GDM1 (cell line): ENCODE measurements around the gene ACADM.
"Not testable (repeated sequence)": the region's sequence is repeated elsewhere in the genome, so short reads cannot be mapped to it uniquely, and the experiment has no call there.

Source experiments
- DNase-seq: peaks from one replicate; lab custom pipeline; 2025; lab: John Stamatoyannopoulos, UW

ACADM gene

DNA sequence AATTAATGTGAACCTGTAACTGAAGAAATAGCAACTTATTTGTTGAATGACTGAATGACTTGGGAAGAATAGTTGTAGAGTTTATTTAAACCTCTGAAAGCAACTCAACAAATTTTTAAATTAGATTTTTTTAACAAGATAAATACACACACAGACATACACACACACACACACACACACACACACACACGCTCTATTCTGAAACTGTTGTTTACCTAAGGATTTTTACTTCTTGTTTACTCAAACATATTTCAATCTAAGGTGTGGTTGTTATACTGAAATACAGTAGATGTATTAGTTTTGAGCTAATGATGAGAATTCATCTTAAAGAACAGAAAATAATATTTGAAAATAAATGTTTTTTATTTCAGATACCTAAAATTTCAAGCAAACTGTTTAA is 11.5 kb downstream of the ACADM start:
- DNase-seq = no peak

GRCh38 chr1:75742047-75742625 is 17.6 kb downstream of the ACADM start:
- no peak for DNase-seq

GRCh38 chr1:75745276-75745675 is 20.8 kb downstream of the ACADM start:
- no peak for DNase-seq

DNA sequence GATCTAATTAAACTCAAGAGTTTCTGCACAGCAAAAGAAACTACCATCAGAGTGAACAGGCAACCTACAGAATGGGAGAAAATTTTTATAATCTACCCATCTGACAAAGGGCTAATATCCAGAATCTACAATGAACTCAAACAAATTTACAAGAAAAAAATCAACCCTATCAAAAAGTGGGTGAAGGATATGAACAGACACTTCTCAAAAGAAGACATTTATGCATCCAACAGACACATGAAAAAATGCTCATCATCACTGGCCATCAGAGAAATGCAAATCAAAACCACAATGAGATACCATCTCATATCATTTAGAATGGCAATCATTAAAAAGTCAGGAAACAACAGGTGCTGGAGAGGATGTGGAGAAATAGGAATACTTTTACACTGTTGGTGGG is 32.7 kb downstream of the ACADM start:
- not testable (repeated sequence) for DNase-seq

- not testable (repeated sequence) for DNase-seq
These were observed 34.0 kb downstream of the ACADM start for GRCh38 chr1:75758543-75758942.

DNA sequence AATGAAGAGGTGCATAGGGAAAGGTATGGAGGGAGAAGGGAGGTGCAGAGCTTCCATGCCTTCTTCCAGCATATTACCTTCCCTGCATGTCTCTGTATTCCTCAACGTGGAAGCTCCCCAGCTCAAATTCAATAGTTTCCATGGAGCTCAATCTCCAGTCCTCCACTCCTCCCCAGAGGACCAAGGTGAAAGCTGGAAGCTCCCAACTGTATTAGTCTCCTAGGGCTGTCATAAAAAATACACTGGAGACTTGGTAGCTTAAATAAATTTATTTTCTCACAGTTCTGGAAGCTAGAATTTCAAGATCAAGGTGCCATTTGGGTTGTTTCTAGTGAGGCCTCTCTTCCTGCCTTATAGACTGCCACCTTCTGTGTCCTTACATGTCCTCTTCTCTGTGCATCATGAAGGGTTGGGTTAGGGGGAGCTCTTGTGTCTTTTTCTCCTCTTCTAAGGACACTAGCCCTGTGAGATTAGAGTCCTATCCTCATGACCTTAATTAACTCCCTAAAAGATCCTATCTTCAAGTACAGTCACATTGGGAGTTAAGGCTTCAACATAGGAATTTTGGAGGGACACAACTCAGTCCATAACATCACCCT is 39.6 kb downstream of the ACADM start:
- no peak for DNase-seq

DNA sequence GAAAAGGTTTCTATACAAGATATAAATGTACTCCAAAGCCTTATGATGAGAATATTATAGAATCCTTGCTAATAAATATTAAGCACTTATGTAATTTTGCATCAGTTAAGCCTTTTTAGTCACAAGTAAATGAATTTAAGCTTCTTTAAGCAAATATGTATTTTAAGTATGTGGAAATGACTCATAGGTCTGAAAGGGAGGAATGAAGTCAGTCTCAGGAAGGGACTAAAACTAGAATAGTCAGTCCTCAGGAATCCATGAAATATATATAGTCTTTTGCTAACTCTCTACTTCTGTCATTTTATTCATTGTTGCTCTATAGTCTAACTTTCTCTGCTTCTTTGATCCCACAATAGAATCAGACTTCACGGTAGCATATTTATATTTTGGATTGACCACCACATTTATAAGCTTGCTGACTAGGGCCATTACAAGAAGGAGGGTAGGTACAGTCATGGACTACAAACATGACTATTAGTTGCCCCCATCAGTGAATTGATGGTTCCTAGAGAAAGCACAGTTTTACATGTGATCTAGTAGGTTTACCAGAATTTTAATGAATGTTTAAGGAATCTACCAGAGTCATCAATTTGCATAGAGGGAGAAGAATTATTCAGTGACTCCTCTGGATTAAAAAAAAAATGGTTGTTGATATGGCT is 41.3 kb downstream of the ACADM start:
- DNase-seq = no peak

GRCh38 chr1:75768016-75768415 is 43.5 kb downstream of the ACADM start:
- DNase-seq = no peak

DNA sequence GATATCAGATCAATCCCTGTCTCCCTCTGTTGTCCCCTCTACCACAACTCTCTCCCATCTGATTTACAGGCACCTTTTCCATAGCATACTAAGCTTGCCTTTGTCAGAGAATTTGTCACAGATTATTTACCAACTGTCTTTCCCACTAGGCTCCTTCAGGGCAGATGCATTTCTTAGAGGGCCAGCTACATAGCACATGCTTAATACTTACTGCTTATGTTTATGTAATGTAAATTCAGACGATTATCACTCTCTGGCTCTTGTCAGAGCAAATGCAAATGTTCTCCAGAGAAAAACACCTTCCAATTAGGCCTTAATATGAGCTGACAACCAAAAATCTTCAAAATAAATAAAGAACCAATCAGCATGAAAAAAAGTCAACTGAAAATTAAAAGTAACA is 46.3 kb downstream of the ACADM start:
- DNase-seq = no peak

- no peak for DNase-seq
These were observed 47.5 kb downstream of the ACADM start for GRCh38 chr1:75771978-75772377.

- DNase-seq = not testable (repeated sequence)
These were observed 53.3 kb downstream of the ACADM start for GRCh38 chr1:75777812-75778211.

DNA sequence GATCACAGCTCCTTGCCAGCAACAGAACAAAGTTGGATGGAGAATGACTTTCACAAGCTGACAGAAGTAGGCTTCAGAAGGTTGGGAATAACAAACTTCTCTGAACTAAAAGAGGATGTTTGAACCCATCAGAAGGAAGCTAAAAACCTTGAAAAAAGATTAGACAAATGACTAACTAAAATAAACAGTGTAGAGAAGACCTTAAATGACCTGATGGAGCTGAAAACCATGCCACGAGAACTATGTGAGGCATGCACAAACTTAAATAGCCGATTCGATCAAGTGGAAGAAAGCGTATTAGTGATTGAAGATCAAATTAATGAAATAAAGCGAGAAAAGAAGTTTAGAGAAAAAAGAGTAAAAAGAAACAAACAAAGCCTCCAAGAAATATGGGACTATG is 54.2 kb downstream of the ACADM start:
- DNase-seq = not testable (repeated sequence)

GRCh38 chr1:75780183-75780582 is 55.7 kb downstream of the ACADM start:
- DNase-seq = not testable (repeated sequence)

DNA sequence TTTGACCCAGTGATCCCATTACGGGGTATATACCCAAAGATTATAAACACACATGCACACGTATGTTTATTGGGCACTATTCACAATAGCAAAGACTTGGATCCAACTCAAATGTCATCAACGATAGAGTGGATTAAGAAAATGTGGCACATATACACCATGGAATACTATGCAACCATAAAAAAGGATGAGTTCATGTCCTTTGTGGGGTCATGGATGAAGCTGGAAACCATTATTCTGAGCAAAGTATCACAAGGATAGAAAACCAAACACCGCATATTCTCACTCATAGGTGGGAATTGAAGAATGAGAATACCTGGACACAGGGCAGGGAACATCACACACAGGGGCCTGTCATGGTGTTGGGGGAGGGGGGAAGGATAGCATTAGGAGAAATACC is 59.4 kb downstream of the ACADM start:
- not testable (repeated sequence) for DNase-seq

DNA sequence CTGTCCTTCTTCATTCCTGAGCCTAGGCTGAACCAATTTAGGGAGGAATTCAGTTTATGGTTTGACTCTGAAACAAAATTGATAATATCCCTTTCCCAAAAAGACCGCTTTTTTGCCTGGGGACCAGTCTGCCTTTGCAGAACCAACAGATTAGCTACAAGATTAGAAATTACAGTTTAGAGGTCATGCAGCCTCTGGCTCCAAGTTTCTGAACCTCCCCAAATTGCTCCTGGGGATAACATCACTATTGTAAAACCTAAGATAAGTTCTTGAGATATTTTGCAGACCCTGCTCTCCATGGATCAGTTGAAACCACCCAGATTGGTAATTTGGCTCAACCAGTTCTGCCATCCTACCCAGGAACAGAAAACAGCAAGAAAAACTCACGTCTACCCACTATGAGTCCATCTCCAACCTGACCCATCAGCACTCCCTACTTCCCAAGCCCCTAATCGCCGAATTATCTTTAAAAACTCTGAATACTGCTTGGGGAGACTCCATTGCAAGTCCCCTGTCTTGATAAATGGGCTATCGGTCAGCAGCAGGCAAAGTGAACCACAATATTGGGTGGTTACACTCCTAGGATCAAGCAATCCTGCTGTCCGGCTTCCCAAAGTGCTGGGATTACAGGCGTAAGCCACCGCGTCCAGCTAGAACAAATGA is 60.9 kb downstream of the ACADM start:
- no peak for DNase-seq

DNA sequence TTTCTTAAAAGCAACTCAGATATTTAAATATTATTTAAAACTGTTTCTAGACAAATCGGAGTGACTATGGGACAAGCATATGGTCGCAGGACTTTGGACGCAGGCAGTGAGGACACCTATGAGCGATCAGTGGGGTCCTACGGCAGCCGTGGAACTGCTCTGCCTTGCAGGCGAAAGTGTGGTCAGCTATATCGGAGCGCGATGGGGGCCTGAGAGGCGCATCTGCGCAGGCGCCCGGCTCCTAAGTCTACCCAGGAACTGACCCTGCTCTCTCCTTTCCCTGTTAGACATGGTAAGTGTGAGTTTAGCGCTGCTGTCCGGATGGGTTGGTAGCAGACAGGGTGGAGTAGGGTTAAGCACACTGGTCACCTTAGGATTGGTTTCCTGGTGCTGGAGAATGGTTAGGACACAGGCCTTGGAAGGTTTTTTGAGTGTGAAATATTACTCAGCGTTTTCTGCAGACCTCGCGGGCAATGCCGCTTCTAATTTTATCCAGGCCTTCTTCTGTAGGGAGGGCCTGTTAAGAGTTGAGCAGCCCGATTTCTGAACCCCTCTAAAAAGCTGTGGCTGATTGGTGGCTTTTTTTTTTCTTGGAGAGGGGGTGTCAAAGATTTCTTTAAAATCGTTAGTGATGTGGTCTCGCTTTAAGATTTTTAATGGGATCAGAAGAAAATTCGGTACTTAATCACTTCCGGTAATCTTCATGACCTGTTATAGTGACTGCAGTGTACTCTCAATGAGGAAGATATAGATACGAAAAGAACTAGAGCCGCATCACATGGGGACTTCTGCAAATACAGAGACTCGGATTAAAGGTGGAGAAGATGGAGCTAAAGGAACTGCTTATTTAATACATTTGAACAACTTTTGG is 61.7 kb downstream of the ACADM start, which contains the start of gene RABGGTB:
Gene RABGGTB, plus strand, starts transcription at position 274 of the 871 bp plus-strand sequence. Its CDS starts 16 bp downstream, at position 290.
- peak; percentile 92 for DNase-seq

DNA sequence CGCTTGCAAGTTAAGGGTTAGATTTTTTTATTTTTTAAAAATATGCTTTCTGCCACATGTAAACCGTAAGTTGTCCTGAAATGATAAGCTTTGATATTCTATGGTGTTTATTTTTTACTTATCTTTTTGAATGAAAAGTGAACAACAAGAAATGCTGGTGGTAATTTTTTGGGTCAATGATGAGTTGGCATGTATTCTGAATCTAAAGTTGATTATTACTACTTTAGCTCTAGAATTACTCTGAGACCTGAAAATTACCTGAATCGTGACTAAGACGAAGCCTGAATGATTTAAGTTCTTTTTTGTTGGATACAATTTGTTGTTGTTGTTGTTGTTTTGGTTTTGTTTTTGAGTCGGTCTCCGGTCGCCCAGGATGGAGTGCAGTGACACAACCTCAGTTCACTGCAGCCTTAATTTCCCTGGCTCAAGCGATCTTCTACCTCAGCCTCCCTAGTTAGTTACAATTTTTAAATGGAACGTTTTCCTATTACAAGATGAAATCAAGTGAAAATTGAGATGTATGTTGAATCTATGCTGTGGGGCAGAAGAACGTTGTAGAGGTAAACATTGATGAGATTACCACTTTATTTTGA is 62.5 kb downstream of the ACADM start:
- no peak for DNase-seq

- no peak for DNase-seq
These were observed 63.0 kb downstream of the ACADM start for GRCh38 chr1:75787524-75787923.

DNA sequence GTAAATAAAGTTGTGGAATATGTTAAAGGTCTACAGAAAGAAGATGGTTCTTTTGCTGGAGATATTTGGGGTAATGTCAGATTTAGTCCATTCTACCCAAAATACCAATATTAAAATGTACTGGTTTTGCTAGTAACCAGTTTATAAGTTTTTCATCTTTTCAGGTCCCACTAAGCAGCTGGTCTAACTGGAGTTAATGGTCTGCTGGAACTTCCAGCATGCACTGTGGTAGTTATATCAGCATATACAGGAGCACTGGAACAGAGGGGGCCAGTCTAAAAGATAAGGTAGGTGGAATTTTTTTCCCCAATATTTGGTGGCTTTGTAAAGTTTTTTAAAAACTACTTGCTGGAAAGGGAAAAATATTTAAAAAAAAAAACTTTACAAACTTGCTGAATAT is 65.5 kb downstream of the ACADM start:
- no peak for DNase-seq

GRCh38 chr1:75791022-75791421 is 66.5 kb downstream of the ACADM start:
- DNase-seq = no peak

- no peak for DNase-seq
These were observed 67.6 kb downstream of the ACADM start for GRCh38 chr1:75792091-75792490.

- no peak for DNase-seq
These were observed 69.9 kb downstream of the ACADM start for GRCh38 chr1:75794382-75794781.
